ENCODE data around the gene CACNA2D3.

- no peak for TF ChIP-seq EZH2 (IDR thresholded peaks at IDR 0.05; ENCODE audit: insufficient read depth, low read length)
- TF ChIP-seq CTCF (IDR thresholded peaks at IDR 0.05; ENCODE audit: insufficient read depth, low read depth, low read length), result no peak
Measured at GRCh38 chr3:54262541-54262940, 140.2 kb downstream of the CACNA2D3 start.
